Stimulated activated CD8-positive, alpha-beta memory T cell treated with anti-CD3 and anti-CD28 coated beads, Interleukin-4, amount 100 ng/mL, for 48 hours (primary cell): Measurements from ENCODE around the gene MYO1B.

Experiments
- DNase-seq: peaks from one replicate; pipeline ENCODE4 v3.0.0-alpha.2; 2020

The MYO1B gene

GRCh38 chr2:191245046-191245868 is at the start of gene MYO1B:
MYO1B (plus strand) TSS chr2:191245404; CDS start chr2:191276896, 31,492 bp downstream.
- peak; percentile 72 for DNase-seq

- no peak for DNase-seq
Observed at GRCh38 chr2:191197096-191197495, 48.1 kb upstream of the MYO1B start.

- DNase-seq: no peak
Observed at GRCh38 chr2:191198271-191198670, 46.9 kb upstream of the MYO1B start.

GRCh38 chr2:191199929-191200512 is 45.2 kb upstream of the MYO1B start:
- no peak for DNase-seq

- no peak for DNase-seq
Observed at GRCh38 chr2:191200910-191201309, 44.3 kb upstream of the MYO1B start.

- DNase-seq: no peak
Observed at GRCh38 chr2:191202209-191202721, 42.9 kb upstream of the MYO1B start.

- DNase-seq: no peak
Observed at GRCh38 chr2:191202881-191203397, 42.3 kb upstream of the MYO1B start.

GRCh38 chr2:191204433-191204832 is 40.8 kb upstream of the MYO1B start:
- no peak for DNase-seq

GRCh38 chr2:191206613-191207471 is 38.4 kb upstream of the MYO1B start:
- DNase-seq: no peak

- DNase-seq: no peak
Observed at GRCh38 chr2:191209340-191209739, 35.9 kb upstream of the MYO1B start.

- no peak for DNase-seq
Observed at GRCh38 chr2:191212119-191212518, 33.1 kb upstream of the MYO1B start.

GRCh38 chr2:191213333-191213732 is 31.9 kb upstream of the MYO1B start:
- no peak for DNase-seq

- DNase-seq: no peak
Observed at GRCh38 chr2:191215230-191215629, 30.0 kb upstream of the MYO1B start.

- no peak for DNase-seq
Observed at GRCh38 chr2:191215666-191216065, 29.5 kb upstream of the MYO1B start.

GRCh38 chr2:191217580-191217979 is 27.6 kb upstream of the MYO1B start:
- no peak for DNase-seq

GRCh38 chr2:191218292-191218898 is 26.8 kb upstream of the MYO1B start:
- DNase-seq: peak; percentile 77

- DNase-seq: no peak
Observed at GRCh38 chr2:191220671-191221070, 24.5 kb upstream of the MYO1B start.

- no peak for DNase-seq
Observed at GRCh38 chr2:191221666-191222065, 23.5 kb upstream of the MYO1B start.

- no peak for DNase-seq
Observed at GRCh38 chr2:191222507-191222906, 22.7 kb upstream of the MYO1B start.

GRCh38 chr2:191222952-191223351 is 22.3 kb upstream of the MYO1B start:
- no peak for DNase-seq

- no peak for DNase-seq
Observed at GRCh38 chr2:191225126-191225525, 20.1 kb upstream of the MYO1B start.

GRCh38 chr2:191225690-191226089 is 19.5 kb upstream of the MYO1B start:
- no peak for DNase-seq

GRCh38 chr2:191226196-191226595 is 19.0 kb upstream of the MYO1B start:
- no peak for DNase-seq
